NOMO-1 treated with DMSO at 0.1 percent for 48 hours (cell line): ENCODE measurements around the gene GAPDHS.

Experiments used
- DNase-seq: peaks from one replicate; lab custom pipeline; 2025; ENCODE audit not compliant: unreplicated experiment; lab: John Stamatoyannopoulos, UW

Gene GAPDHS

DNA sequence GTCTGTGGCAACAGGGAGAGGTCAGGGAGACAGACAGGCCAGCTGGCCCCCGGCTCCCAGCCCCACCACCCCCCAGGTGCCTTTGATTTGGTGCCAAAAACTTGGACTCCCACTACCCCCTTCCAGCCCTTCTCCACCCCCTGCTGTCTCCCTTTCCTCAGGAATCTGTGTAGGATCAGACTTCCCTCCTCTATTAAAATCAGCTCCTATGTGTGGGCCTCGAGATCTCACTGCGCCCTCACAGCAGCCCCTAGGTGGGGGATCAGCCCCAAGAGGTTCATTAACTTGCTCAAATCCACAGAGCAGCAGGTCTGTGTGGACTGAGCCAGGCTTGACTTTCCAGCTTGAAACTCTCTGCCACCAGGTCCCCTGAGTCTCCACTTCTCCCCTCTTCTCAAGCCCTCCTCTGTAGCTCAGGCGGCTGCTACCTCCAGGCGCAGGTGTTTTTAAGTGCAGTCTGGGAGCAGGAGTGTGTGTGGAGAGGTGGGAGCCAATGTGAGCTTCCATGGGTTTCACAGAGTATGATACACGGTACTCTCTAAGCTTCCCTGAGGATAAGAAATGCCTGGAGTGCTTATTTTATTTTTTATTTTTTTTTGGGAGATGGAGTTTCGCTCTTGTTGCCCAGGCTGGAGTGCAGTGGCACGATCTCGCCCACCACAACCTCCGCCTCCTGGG, 1.7 kb downstream of the GAPDHS start:
- DNase-seq = no peak

DNA sequence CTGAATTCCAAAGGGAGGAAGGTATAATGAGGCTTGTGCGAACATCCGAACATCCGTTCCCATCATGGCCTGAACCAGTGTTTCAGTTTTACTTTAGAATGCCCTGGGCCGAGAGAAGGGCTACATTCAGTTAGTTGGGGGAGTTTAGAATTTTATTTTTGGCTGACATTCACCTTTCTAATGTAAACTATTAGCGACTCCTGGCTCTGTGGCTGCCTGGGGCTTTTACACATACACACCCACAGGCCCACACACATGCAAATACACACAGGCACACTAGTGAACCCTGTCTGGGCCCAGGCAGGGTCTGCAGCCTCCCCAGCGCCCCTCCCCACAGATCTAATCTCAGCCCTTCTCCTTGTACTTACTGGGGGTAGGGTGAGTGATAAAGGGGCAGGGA, 6.1 kb downstream of the GAPDHS start:
- no peak for DNase-seq

DNA sequence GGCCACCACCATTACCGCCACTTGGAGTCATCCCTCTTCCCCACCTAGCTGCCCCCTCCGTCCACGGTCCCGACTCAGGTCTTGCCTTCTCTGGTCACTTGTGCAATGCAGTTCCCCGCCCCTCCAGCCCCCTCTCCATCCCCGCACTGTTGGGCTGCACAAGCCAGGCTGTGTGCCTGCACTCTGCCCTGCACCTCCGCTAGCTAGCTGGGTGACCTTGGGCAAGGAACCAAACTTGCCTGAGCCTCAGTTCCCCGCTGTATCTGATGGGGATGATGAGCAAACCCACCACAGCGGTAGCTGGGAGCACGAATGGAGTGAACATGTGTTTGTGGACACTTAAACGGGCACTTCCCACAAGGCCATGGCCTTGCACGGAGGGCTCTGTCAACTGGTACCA, 6.6 kb downstream of the GAPDHS start:
- DNase-seq = no peak

DNA sequence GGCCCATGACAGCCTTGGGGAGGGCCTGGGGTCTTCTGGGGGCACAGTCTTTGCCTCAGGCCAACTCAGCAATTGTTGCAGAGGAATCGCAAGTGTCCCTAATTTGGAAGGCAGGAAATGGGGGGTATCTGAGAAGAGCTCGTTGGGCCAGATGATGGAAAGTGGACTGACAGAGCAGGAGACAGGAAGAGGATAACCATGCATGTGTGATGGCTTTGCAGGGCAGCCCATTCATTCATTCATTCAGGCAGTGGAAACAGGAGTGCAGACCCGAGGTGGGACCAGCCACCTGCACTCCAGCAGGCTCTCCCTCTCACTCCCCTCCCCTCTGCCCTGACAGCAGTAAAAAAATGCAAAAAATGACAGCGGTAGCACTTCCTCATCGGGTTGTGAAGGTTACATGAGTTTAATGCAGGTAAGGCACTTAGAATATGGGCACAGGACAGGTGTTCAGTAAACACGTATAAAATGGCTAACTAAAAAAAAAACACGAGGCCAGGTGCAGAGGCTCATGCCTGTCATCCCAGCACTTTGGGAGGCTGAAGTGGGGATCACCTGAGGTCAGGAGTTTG, 7.2 kb downstream of the GAPDHS start:
- no peak for DNase-seq

DNA sequence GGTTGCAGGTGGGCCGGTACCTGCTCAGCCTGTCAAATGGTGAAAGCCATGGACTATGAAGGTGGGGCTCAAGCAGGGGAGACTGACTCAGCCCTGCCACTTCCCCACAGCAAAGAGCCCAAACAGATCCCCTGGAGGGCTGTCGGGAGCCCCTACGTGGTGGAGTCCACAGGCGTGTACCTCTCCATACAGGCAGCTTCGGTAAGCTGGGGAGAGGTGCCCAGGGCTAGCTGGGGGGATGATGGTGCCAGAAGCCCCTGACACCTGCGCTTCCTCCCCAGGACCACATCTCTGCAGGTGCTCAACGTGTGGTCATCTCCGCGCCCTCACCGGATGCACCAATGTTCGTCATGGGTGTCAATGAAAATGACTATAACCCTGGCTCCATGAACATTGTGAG, 9.0 kb downstream of the GAPDHS start:
- DNase-seq = no peak

DNA sequence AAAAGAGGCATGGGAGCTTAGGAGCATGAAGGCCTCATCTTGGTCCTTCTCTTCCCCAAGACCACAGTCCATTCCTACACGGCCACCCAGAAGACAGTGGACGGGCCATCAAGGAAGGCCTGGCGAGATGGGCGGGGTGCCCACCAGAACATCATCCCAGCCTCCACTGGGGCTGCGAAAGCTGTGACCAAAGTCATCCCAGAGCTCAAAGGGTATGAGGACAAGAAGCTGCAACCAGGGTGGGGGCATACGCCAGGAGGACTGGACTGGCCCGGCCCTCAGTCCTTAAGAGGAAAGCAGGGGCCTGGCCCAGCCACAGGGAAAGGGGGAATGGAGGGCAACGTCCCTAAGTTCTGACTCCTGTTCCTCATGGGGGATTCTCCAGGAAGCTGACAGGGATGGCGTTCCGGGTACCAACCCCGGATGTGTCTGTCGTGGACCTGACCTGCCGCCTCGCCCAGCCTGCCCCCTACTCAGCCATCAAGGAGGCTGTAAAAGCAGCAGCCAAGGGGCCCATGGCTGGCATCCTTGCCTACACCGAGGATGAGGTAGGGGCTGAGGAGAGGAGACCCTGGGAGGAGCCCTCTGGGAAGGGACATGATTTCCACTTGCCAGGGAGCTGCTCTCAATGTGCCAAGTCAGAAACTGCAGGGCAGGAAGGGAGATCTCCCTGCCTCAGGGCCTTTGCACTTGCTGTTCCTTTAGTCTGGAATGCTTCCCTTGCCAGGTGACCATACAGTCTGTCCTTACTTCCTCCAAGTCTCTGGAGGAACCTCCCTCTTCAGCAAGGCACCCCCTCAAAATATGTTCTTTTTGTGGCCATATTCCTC, 10.2 kb downstream of the GAPDHS start:
- DNase-seq = no peak

DNA sequence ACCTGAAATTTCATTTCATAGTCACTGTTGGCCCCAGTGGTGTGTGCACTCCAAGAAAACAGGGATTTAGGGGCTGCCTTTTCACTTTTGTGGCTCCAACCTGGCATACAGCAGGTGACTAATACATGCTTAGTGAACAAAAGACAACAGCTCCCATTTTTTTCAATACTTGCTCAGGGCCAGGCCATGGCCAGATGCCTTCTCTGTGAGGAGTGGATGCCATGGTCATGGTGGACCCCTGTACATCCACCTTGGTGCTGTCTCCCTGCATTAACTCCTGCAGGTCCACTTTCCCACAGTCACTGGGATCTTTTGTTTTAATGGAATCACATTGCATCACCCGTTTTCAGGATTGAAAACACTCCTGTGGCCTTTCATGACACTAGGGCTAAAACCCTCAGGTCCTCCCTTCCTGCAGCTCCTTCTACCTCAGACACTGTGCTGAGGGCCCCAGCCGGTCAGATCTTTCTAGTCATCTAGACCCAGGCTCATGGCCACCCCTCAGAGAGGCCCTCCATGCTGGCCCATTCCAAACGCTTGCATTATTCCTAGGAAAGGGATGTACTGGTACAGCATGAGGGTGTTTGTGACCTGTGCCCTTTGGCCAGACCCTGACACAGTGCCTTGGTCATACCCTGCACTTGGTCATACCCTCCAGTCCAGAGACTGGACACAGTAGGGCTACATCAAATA, 11.0 kb downstream of the GAPDHS start:
- no peak for DNase-seq

DNA sequence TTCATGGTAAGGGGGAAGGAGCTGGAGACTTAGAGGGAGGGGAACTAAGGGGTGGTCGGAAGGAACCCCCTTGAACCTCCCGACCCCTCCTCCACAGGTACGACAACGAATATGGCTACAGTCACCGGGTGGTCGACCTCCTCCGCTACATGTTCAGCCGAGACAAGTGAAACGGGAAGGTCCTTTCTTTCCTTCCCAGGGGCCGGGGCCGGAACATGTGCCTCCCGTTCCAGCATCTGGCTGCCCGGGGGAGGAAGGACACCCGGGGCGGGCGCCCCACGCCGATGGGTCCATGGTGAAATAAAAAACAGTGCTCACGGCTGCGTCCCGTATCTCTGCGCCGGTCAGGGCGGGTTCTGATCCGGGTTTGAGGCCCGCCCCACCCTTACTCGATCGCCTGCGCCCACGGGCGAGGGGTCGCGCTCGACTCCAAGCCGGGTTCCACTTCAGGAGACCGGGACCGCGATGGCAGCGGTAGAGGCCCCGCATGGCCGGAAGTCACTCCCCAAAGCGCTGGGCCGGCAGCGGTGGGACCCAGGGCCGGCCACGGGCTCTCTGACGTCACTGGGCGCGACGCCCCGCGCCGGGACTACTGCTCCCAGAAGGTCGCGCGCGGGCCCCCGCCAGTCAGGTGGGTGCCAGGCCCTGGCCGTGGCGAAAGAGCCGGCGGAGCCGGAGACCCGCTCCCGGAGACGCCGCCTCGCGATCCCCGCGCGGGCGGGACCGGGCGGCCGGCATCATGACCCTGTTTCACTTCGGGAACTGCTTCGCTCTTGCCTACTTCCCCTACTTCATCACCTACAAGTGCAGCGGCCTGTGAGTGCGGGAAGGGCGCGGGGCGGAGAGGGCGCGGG, 12.0 kb downstream of the GAPDHS start, which contains the start of gene TMEM147:
Gene TMEM147 (plus strand): TSS at position 626 of the 854 bp plus-strand sequence. CDS start 114 bp downstream, at position 740.
- DNase-seq = peak; percentile 87

DNA sequence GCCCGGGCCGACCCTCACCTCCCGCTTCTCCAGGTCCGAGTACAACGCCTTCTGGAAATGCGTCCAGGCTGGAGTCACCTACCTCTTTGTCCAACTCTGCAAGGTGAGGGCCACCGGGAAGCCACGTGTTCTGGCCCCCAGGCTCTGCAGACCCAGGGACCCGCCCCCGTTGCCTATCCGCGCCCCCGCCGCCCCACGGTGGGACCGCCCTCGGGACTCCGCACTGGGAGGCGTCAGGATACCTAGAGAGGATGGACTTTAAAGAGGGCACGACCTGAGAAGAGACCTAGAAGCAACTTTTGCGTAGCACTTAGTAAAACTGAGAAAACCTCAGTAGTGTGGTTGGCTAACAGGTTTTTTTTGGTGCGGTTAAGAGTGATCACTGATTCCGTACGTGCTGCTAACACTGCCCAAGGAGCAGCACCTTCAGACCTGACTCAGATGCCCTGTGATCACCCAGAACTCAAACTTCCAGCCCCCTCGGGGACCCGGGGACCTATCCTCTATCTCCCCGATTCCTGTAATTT, 12.7 kb downstream of the GAPDHS start:
- DNase-seq = peak; percentile 12

DNA sequence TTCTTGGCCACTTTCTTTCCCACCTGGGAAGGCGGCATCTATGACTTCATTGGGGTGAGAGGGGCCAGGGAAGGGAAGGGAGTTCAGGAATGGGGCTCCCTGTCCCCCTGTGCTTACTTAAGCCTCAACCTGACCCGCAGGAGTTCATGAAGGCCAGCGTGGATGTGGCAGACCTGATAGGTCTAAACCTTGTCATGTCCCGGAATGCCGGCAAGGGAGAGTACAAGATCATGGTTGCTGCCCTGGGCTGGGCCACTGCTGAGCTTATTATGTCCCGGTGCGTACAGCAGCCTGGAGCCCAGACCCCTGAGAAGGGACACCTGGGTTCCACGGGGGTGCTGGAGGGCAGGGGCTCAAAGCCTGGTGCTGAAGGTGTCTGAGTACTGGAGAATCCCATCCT, 13.3 kb downstream of the GAPDHS start:
- no peak for DNase-seq

DNA sequence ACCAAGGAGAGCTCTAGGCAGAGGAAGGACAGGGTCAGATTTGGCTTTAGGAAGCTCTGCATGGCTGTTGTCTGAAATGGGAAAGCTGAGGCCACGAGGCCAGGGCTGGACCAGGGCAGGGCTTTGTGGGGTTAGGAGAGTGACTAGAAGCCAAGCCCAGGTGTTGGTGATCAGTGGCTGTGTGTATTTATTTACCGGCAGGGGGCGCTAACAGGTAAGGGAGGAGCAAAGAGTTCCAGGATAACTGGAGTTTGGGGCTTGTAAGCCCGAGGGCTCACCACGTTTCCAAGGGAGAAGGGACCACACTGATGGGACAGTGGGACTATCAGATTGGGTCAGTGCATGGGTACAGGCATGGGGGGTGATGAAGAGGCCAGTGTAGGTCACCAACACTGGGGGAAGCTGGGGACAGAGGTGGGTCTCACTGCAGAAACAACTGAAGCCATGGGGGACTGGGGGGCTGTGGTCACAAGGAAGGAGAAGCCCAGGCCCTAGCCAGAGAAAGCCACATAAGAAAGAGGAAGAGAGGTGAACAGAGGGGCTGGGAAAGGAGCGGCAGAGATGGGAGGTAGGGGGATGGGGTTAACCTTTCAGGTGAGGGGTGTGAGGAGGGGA, 16.0 kb downstream of the GAPDHS start:
- peak; percentile 56 for DNase-seq

DNA sequence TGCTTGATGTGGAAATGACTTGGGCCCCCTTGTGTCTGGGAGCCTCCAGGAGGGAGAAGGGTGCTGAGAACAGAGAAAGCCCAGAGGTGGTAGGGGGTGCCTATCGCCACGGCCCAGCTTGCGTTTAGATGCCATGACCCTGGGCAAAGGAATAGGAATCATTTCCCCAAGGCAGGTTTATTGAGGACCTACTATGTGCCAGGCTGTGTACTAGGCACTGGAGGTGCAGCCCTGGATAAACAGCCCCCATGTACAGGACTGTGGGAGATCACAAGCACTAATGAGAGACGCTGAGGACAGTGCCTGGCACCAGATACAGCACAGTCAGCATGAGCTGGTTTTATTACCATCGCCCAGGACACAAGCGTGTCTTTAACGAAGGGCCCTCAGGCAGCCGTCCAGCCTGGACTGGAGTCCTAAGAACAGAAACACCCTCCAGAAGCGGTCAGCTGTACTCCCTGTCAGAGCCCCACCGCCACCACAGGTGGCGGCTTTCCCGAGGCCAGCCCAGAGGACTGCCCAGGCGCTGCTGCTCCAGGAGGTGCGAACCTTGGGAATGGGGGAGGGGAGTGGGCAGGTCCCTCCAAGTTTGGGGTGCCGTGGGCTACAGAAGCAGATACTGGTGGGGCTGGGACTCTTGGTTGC, 16.7 kb downstream of the GAPDHS start:
- DNase-seq = no peak

DNA sequence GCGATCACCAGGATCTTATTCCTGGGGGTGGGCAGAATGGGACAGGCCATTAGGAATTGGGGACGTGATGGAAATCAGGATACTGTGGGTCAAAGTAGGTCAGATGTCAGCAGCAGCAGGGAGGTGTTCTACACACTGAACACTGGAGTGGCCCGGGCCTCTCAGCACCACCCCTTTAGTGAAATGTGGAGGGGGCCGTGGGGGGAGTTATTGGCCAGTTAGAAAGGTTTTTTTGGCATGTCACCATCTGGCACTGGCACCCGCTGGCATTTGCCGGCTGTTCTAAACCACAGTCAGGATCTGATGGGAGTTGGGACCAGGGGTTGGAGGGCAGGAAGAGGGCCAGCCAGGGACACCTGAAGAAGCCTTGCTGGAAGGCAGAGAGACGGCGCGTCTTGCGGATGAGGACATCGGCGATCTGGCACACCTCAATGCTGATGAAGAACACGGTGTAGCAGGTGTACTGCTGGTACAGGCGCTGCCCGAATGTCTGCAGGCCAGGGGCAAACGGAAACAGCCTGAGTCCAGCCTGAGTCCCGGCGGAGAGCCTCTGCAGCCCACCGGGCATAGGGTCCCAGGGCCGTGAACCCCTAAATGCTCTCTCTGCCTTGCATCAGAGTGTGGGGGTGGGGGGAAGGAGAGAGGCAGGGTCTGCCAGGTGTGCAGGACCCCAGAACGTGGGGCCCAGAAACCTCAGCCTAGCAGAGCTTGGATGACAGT, 18.0 kb downstream of the GAPDHS start:
- no peak for DNase-seq

DNA sequence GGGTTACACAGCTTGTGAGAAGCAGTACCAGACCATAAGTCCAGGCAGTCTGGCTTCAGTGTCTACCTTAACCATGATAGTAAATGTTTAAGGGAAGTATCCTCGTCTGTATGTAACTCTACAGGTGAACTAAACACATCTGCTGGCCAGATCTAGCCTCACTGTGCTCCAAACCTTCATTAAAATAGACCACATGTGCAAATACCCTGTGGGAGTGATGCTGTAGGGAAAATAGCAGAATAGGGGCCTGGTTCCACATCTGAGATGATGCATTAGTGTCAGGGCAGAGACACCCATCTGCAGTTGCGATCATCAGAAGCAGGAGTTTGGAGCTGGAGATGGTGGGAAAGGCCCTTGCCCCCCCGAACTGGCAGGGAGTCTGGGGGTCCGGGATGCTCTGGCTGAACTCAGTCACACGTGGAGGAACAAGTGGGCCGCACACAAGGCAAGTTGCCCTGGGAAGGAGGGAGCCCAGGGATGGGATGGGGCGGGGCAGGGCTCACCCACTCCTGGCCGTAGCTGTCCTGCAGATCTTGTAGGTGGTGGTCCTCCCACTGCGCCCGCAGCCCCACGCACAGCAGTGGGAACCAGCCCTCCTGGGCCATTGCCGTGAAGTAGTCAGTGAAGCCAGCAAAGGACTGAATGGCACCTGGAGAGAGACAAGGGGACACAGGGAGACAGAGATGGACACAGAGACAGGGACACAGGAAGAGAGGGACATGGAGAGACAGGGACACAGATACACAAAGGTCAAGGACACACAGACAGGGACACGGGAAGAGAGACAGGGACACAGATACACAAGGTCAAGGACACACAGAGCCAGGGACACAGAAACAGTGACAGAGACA, 19.5 kb downstream of the GAPDHS start:
- DNase-seq = no peak

DNA sequence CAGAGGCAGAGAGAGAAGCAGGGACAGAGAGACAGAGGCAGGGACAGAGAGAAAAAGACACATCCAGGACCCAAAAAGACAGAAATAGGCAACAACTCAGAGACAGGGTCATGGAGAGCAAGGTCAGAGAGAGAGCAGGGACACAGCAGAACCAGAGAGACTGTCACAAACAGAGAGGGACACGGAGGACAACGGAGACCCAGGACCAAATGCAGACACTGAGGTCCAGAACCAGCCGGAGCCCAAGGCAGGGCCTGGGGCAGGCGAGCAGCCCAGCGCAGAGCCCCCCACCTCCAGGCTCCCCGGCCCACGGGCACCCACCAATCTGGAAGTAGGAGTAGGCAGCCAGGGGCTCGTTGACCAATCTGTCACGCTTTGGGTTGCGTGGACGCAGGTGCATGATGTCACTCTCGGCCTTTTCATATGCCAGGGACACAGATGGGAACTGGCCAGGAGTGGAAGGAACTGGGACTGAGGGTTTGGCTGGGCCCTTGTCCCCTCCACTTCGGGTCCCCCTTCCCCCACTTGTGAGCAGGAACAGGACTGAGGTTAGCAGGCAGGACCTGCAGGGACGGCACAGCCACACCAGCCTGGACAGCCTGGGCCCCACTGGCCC, 20.2 kb downstream of the GAPDHS start:
- no peak for DNase-seq

DNA sequence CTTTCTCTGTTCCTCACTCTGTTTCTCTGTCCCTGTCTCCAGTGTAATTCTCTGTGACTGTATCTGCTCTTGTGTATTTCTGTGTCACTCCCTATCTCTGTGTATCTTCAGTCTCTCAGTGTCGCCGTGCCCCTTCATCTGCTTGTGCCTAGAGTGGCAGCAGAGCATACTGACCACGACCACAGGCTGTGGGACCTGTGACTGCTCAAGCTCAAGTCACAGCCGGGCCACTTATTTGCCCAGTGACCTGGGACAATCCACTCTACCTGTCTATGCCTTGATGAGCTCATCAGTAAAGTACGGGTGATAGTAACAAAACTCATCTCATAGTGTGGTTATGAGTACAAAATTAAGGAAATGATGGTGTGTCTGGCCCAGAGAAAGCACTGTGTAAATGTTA, 20.8 kb downstream of the GAPDHS start:
- no peak for DNase-seq

DNA sequence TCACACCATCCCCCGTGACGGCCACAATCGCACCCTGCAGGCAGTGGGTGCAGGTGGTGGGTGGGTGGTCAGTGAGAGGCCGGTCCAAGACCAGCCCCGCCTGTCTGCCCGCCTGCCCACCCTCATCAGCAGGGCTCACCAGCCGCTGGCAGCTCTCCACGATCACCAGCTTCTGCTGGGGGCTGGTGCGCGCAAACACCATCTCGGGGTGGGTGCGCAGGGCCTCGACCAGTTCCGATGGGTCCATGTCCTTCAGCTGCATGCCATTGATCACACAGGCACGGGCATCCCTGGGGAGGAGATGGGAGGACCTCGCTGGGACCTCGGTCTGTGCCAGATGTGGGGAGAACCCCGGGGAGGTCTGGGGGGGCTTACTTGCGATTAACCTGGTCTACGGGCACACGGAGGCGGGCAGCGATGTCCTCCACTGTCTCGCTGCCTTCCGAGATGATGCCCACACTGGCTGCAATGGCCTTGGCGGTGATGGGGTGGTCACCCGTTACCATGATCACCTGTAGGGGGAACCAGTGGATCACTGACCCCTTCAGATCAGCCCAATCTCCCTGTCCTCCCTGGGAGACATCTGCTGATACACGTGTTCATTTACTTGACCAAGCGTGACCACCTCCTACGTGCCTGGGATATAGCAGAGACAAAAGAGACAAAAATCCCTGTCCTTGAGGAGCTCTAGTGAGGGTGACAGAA, 22.2 kb downstream of the GAPDHS start:
- no peak for DNase-seq
